A549 (cell line): ENCODE results near the gene WFS1. TPM values are rescaled to one million over a fixed set of nuclear protein-coding genes. Genes with fewer than 3 reads are reported as not detected.

Source experiments
- ATAC-seq, 2 experiments: fragments of 200-7000 bp in 1 of 2; fragments of >200 bp in 1 of 2; cut with Nextera tagmentation in 1 of 2; cut with Tn5 transposase in 1 of 2; 3 replicates each; pipeline versions ENCODE4 v1.8.0 to v1.9.1; 2018 to 2020; ENCODE audit warnings: mild to moderate bottlenecking in 1 of 2, moderate library complexity in 1 of 2
- CTCF ChIA-PET: fragments of 300-600 bp; sonication (Branson Sonifier 250); formaldehyde crosslinking; extraction: SDS; loops from one replicate; lab custom pipeline; 2021; ENCODE audit warnings: antibody characterized with exemption, inconsistent platforms; lab: Yijun Ruan, JAX
- POLR2A ChIA-PET: fragments of 350-600 bp; formaldehyde crosslinking; extraction: SDS; loops from one replicate; lab custom pipeline; 2021; ENCODE audit warnings: antibody characterized with exemption, inconsistent platforms; lab: Yijun Ruan, JAX
- DNase-seq, 2 experiments: peaks; one replicate each; pipeline versions ENCODE4 v3.0.0 to v3.0.0-alpha.2; 2011 to 2016; ENCODE audit warnings: low read depth in 1 of 2, low spot score in 1 of 2
- FAIRE-seq: peaks from 2 replicates; lab custom pipeline; 2011; peaks lifted over from hg19 to GRCh38; lab: Jason Lieb, UNC
- H3K27ac ChIP-seq, 2 experiments: fragments of >200 bp; sonication (Bioruptor Twin); formaldehyde crosslinking; 3 replicates each; pipeline ENCODE4 v1.5.1; 2016 to 2017
- H3K4me1 ChIP-seq: fragments of >200 bp; sonication (Bioruptor Twin); formaldehyde crosslinking; 3 replicates; pipeline ENCODE4 v1.6.1; 2016
- H3K4me2 ChIP-seq: fragments of >200 bp; sonication (Bioruptor Twin); formaldehyde crosslinking; 3 replicates; pipeline ENCODE4 v1.6.1; 2016
- H3K4me3 ChIP-seq: fragments of >200 bp; sonication (Bioruptor Twin); formaldehyde crosslinking; 3 replicates; pipeline ENCODE4 v1.5.1; 2016
- H3K9me3 ChIP-seq: fragments of >200 bp; sonication (Bioruptor Twin); formaldehyde crosslinking; 3 replicates; pipeline ENCODE4 v1.6.1; 2016
- CBX2 ChIP-seq: fragments of 200-600 bp; sonication (generic); IDR thresholded peaks from 2 replicates; pipeline ENCODE4 v1.6.1; 2016; ENCODE audit warnings: low read depth, mild to moderate bottlenecking, borderline replicate concordance
- CBX8 ChIP-seq: fragments of 200-600 bp; sonication (generic); IDR thresholded peaks from 2 replicates; pipeline ENCODE4 v1.6.1; 2016
- EHF ChIP-seq: fragments of 250-450 bp; sonication (Bioruptor Pico); IDR thresholded peaks from 2 replicates; pipeline ENCODE4 v1.5.0; 2020; ENCODE audit warnings: mild to moderate bottlenecking
- EP300 ChIP-seq, 2 experiments: fragments of >200 bp; sonication (Bioruptor Twin); formaldehyde crosslinking; IDR thresholded peaks; 2 replicates in 1 of 2; 3 replicates in 1 of 2; pipeline ENCODE4 v1.6.1; 2016 to 2017
- ESRRA ChIP-seq: fragments of 150-350 bp; IDR thresholded peaks from 2 replicates; pipeline ENCODE4 v1.6.1; 2014; ENCODE audit warnings: mild to moderate bottlenecking, low read length, borderline replicate concordance
- FOSB ChIP-seq: fragments of 250-450 bp; sonication (Bioruptor Pico); IDR thresholded peaks from 2 replicates; pipeline ENCODE4 v1.5.0; 2020; ENCODE audit warnings: mild to moderate bottlenecking, moderate library complexity
- FOXS1 ChIP-seq: fragments of 250-450 bp; sonication (Bioruptor Pico); IDR thresholded peaks from 2 replicates; pipeline ENCODE4 v1.5.0; 2020; ENCODE audit warnings: mild to moderate bottlenecking, moderate library complexity
- GATA3 ChIP-seq: IDR thresholded peaks from 2 replicates; pipeline ENCODE4 v1.6.1; 2012; ENCODE audit warnings: borderline replicate concordance
- HOXB13 ChIP-seq: fragments of 250-450 bp; sonication (Bioruptor Pico); IDR thresholded peaks from 2 replicates; pipeline ENCODE4 v1.5.0; 2020; ENCODE audit warnings: low read depth, mild to moderate bottlenecking, moderate library complexity
- JUN ChIP-seq, 2 experiments: fragments of >200 bp; sonication (Bioruptor Twin); formaldehyde crosslinking; IDR thresholded peaks; 2 replicates in 1 of 2; 3 replicates in 1 of 2; pipeline ENCODE4 v1.6.1; 2016 to 2017
- MAFK ChIP-seq: fragments of 450-650 bp; IDR thresholded peaks from 2 replicates; pipeline ENCODE4 v1.6.1; 2014; ENCODE audit not compliant: partially characterized antibody
- MAZ ChIP-seq: fragments of 150-350 bp; IDR thresholded peaks from 2 replicates; pipeline ENCODE4 v1.6.1; 2014; ENCODE audit warnings: antibody characterized with exemption, low read depth, low read length, borderline replicate concordance
- NFE2L2 ChIP-seq: fragments of 150-350 bp; conservative IDR thresholded peaks from 2 replicates; pipeline ENCODE4 v1.6.1; 2014; ENCODE audit warnings: low read length
- NPAS2 ChIP-seq: fragments of 250-450 bp; sonication (Bioruptor Pico); IDR thresholded peaks from 2 replicates; pipeline ENCODE4 v1.8.0; 2022; ENCODE audit warnings: mild to moderate bottlenecking, moderate library complexity, borderline replicate concordance
- NR3C1 ChIP-seq: fragments of >200 bp; sonication (Bioruptor Twin); formaldehyde crosslinking; IDR thresholded peaks from 3 replicates; pipeline ENCODE4 v1.6.1; 2017
- POLR2AphosphoS2 ChIP-seq: conservative IDR thresholded peaks from 2 replicates; pipeline ENCODE4 v1.6.1; 2012; ENCODE audit warnings: low read length, improper control_type of control experiment, inconsistent platforms
- RCOR1 ChIP-seq: fragments of 150-350 bp; IDR thresholded peaks from 2 replicates; pipeline ENCODE4 v1.6.1; 2014; ENCODE audit warnings: antibody characterized with exemption, low read length, low read depth
- SMC3 ChIP-seq: fragments of >200 bp; sonication (Bioruptor Twin); formaldehyde crosslinking; IDR thresholded peaks from 3 replicates; pipeline ENCODE4 v1.6.1; 2018; ENCODE audit warnings: inconsistent platforms
- TFCP2L1 ChIP-seq: fragments of 250-450 bp; sonication (Bioruptor Pico); IDR thresholded peaks from 2 replicates; pipeline ENCODE4 v1.5.0; 2021; ENCODE audit warnings: mild to moderate bottlenecking
- ZFP36 ChIP-seq: fragments of 450-650 bp; IDR thresholded peaks from 2 replicates; pipeline ENCODE4 v1.6.1; 2014; ENCODE audit warnings: borderline replicate concordance; ENCODE audit not compliant: partially characterized antibody
- ZNF302 ChIP-seq: fragments of 250-450 bp; sonication (Bioruptor Pico); IDR thresholded peaks from 2 replicates; pipeline ENCODE4 v1.9.0; 2021; ENCODE audit warnings: inconsistent platforms, mild to moderate bottlenecking, moderate library complexity
- WGBS: methylation state at CpG from one replicate; pipeline ENCODE4 v1.1.6; 2017; ENCODE audit errors: missing lambda C conversion rate; 5-methylcytosine and 5-hydroxymethylcytosine counted together
- polyA plus RNA-seq, 4 experiments: library from polyadenylated mRNA; depleted of rRNA in 3 of 4; stranded (reverse); fragments of >200 nt; fragmentation: RNase III in 1 of 4; extraction: RNeasy Plus Mini Kit Qiagen cat#74134 plus additional on column Dnase treatment in 1 of 4; gene quantifications; 2 replicates in 3 of 4; 3 replicates in 1 of 4; pipeline ENCODE4 v1.2.3, GENCODE V29; 2011 to 2017
- TF ChIP-seq, protein P1 (sequence below): fragments of 150-350 bp; IDR thresholded peaks from 2 replicates; pipeline ENCODE4 v1.6.1; 2014; ENCODE audit warnings: low read depth, mild to moderate bottlenecking, low read length
- TF ChIP-seq, protein P2 (sequence below): fragments of 200-600 bp; sonication (generic); IDR thresholded peaks from 2 replicates; pipeline ENCODE4 v1.6.1; 2016; ENCODE audit warnings: antibody characterized with exemption, mild to moderate bottlenecking, moderate library complexity
- TF ChIP-seq, protein P3 (sequence below): IDR thresholded peaks from 2 replicates; pipeline ENCODE4 v1.6.1; 2012
- TF ChIP-seq, protein P4 (sequence below): fragments of >200 bp; sonication (Bioruptor Twin); formaldehyde crosslinking; IDR thresholded peaks from 3 replicates; pipeline ENCODE4 v1.5.1; 2016
- TF ChIP-seq, protein P5 (sequence below): fragments of 250-450 bp; sonication (Bioruptor Pico); IDR thresholded peaks from 2 replicates; pipeline ENCODE4 v1.5.0; 2021; ENCODE audit warnings: mild to moderate bottlenecking, moderate library complexity, borderline replicate concordance

Gene WFS1
- polyA plus RNA-seq, 2 of the 4 experiments (the other 2 are of a cell fraction), result 8.8 to 13.6 TPM

DNA sequence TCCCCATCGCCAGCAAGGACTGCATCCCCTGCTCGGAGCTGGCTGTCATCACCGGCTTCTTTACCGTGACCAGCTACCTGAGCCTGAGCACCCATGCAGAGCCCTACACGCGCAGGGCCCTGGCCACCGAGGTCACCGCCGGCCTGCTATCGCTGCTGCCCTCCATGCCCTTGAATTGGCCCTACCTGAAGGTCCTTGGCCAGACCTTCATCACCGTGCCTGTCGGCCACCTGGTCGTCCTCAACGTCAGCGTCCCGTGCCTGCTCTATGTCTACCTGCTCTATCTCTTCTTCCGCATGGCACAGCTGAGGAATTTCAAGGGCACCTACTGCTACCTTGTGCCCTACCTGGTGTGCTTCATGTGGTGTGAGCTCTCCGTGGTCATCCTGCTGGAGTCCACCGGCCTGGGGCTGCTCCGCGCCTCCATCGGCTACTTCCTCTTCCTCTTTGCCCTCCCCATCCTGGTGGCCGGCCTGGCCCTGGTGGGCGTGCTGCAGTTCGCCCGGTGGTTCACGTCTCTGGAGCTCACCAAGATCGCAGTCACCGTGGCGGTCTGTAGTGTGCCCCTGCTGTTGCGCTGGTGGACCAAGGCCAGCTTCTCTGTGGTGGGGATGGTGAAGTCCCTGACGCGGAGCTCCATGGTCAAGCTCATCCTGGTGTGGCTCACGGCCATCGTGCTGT, 31.5 kb downstream of the WFS1 start:
- ChIA-PET CTCF (no interaction called here), POLR2A (no interaction called here)
- FAIRE-seq (no peak), ATAC-seq (no peak), DNase-seq (no peak)
- no peaks in the 10 kb centered on the region for H3K9me3 ChIP-seq
- H3K27ac ChIP-seq, result no peak overlapping the region
- H3K4me2 ChIP-seq, result no peak overlapping the region
- WGBS, result 88% methylated on average over 30 of the region's 35 CpGs
- TF ChIP-seq EHF (no peak), GATA3 (no peak), NR3C1 (no peak), MAFK (no peak), CBX8 (no peak), HOXB13 (CRISPR knock-in tag) (no peak), EP300 (IDR thresholded peaks at IDR 0.05) (no peak), NPAS2 (CRISPR knock-in tag) (no peak), FOXS1 (CRISPR knock-in tag) (no peak), JUN (IDR thresholded peaks at IDR 0.05) (no peak), NFE2L2 (no peak), TFCP2L1 (CRISPR knock-in tag) (no peak), SMC3 (no peak), ESRRA (no peak), ZNF302 (CRISPR knock-in tag) (no peak), ZFP36 (no peak)
- TF ChIP-seq, protein P1, sequence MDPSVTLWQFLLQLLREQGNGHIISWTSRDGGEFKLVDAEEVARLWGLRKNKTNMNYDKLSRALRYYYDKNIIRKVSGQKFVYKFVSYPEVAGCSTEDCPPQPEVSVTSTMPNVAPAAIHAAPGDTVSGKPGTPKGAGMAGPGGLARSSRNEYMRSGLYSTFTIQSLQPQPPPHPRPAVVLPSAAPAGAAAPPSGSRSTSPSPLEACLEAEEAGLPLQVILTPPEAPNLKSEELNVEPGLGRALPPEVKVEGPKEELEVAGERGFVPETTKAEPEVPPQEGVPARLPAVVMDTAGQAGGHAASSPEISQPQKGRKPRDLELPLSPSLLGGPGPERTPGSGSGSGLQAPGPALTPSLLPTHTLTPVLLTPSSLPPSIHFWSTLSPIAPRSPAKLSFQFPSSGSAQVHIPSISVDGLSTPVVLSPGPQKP, result no peak
- TF ChIP-seq, protein P2, sequence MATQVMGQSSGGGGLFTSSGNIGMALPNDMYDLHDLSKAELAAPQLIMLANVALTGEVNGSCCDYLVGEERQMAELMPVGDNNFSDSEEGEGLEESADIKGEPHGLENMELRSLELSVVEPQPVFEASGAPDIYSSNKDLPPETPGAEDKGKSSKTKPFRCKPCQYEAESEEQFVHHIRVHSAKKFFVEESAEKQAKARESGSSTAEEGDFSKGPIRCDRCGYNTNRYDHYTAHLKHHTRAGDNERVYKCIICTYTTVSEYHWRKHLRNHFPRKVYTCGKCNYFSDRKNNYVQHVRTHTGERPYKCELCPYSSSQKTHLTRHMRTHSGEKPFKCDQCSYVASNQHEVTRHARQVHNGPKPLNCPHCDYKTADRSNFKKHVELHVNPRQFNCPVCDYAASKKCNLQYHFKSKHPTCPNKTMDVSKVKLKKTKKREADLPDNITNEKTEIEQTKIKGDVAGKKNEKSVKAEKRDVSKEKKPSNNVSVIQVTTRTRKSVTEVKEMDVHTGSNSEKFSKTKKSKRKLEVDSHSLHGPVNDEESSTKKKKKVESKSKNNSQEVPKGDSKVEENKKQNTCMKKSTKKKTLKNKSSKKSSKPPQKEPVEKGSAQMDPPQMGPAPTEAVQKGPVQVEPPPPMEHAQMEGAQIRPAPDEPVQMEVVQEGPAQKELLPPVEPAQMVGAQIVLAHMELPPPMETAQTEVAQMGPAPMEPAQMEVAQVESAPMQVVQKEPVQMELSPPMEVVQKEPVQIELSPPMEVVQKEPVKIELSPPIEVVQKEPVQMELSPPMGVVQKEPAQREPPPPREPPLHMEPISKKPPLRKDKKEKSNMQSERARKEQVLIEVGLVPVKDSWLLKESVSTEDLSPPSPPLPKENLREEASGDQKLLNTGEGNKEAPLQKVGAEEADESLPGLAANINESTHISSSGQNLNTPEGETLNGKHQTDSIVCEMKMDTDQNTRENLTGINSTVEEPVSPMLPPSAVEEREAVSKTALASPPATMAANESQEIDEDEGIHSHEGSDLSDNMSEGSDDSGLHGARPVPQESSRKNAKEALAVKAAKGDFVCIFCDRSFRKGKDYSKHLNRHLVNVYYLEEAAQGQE, result no peak
- H3K4me1 ChIP-seq, result no peaks in the 10 kb centered on the region
- no peak overlapping the region for H3K4me3 ChIP-seq

DNA sequence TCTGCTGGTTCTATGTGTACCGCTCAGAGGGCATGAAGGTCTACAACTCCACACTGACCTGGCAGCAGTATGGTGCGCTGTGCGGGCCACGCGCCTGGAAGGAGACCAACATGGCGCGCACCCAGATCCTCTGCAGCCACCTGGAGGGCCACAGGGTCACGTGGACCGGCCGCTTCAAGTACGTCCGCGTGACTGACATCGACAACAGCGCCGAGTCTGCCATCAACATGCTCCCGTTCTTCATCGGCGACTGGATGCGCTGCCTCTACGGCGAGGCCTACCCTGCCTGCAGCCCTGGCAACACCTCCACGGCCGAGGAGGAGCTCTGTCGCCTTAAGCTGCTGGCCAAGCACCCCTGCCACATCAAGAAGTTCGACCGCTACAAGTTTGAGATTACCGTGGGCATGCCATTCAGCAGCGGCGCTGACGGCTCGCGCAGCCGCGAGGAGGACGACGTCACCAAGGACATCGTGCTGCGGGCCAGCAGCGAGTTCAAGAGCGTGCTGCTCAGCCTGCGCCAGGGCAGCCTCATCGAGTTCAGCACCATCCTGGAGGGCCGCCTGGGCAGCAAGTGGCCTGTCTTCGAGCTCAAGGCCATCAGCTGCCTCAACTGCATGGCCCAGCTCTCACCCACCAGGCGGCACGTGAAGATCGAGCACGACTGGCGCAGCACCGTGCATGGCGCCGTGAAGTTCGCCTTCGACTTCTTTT, 32.2 kb downstream of the WFS1 start:
- DNase-seq (no peak), ATAC-seq (no peak), FAIRE-seq (no peak)
- no peaks in the 10 kb centered on the region for H3K9me3 ChIP-seq
- ChIA-PET POLR2A (no interaction called here), CTCF (interaction anchor here (0.8 to 1.7 kb wide), 3 partner anchors 26 to 51 kb away, joined by 3 to 8 read pairs (median 4); no protein-coding TSS in a partner anchor)
- WGBS, result 95% methylated on average over 30 of the region's 55 CpGs
- no peak overlapping the region for H3K27ac ChIP-seq
- H3K4me1 ChIP-seq, result no peaks in the 10 kb centered on the region
- TF ChIP-seq, protein P3, sequence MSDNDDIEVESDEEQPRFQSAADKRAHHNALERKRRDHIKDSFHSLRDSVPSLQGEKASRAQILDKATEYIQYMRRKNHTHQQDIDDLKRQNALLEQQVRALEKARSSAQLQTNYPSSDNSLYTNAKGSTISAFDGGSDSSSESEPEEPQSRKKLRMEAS, result no peak
- TF ChIP-seq NPAS2 (CRISPR knock-in tag) (no peak), CBX2 (no peak), HOXB13 (CRISPR knock-in tag) (no peak), MAZ (no peak), FOSB (no peak), RCOR1 (no peak), POLR2AphosphoS2 (no peak)
- TF ChIP-seq, protein P4, sequence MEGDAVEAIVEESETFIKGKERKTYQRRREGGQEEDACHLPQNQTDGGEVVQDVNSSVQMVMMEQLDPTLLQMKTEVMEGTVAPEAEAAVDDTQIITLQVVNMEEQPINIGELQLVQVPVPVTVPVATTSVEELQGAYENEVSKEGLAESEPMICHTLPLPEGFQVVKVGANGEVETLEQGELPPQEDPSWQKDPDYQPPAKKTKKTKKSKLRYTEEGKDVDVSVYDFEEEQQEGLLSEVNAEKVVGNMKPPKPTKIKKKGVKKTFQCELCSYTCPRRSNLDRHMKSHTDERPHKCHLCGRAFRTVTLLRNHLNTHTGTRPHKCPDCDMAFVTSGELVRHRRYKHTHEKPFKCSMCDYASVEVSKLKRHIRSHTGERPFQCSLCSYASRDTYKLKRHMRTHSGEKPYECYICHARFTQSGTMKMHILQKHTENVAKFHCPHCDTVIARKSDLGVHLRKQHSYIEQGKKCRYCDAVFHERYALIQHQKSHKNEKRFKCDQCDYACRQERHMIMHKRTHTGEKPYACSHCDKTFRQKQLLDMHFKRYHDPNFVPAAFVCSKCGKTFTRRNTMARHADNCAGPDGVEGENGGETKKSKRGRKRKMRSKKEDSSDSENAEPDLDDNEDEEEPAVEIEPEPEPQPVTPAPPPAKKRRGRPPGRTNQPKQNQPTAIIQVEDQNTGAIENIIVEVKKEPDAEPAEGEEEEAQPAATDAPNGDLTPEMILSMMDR, result no peak
- TF ChIP-seq, protein P5, sequence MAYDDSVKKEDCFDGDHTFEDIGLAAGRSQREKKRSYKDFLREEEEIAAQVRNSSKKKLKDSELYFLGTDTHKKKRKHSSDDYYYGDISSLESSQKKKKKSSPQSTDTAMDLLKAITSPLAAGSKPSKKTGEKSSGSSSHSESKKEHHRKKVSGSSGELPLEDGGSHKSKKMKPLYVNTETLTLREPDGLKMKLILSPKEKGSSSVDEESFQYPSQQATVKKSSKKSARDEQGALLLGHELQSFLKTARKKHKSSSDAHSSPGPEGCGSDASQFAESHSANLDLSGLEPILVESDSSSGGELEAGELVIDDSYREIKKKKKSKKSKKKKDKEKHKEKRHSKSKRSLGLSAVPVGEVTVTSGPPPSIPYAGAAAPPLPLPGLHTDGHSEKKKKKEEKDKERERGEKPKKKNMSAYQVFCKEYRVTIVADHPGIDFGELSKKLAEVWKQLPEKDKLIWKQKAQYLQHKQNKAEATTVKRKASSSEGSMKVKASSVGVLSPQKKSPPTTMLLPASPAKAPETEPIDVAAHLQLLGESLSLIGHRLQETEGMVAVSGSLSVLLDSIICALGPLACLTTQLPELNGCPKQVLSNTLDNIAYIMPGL, result no peak
- no peak overlapping the region for H3K4me2 ChIP-seq
- H3K4me3 ChIP-seq, result no peak overlapping the region
